Hematopoietic multipotent progenitor cell (in vitro differentiated cells): ENCODE results near the gene KCNG2. TPM values are rescaled to one million over a fixed set of nuclear protein-coding genes. Genes with fewer than 3 reads are reported as not detected.
A peak's percentile ranks its signal among the peaks of the same experiment; 100 is the strongest.

Experiments used
- DNase-seq, 3 donors: peaks; one replicate each; pipeline ENCODE4 v3.0.0-alpha.2; 2011 to 2015; ENCODE audit warnings: low read depth in 2 of 3, low spot score in 2 of 3
- total RNA-seq: library from RNA; depleted of rRNA; stranded (reverse); fragments of >200 nt; gene quantifications from one replicate; pipeline ENCODE4 v1.2.3, GENCODE V29; 2012

The KCNG2 gene
- total RNA-seq, 1 donor: 14.8 TPM

- no peak for DNase-seq
These were observed 19.4 kb downstream of the KCNG2 start for GRCh38 chr18:79816981-79817606.

- DNase-seq: no peak
These were observed 19.9 kb downstream of the KCNG2 start for GRCh38 chr18:79817607-79817998.

GRCh38 chr18:79818036-79818435 is 20.3 kb downstream of the KCNG2 start:
- DNase-seq: no peak

GRCh38 chr18:79818631-79819030 is 20.9 kb downstream of the KCNG2 start:
- no peak for DNase-seq

GRCh38 chr18:79819064-79819967 is 21.6 kb downstream of the KCNG2 start:
- no peak for DNase-seq

- peak in 2 of 3 donors; percentile 63 to 90 for DNase-seq
These were observed 22.2 kb downstream of the KCNG2 start for GRCh38 chr18:79819968-79820351.

- DNase-seq: no peak
These were observed 25.4 kb downstream of the KCNG2 start for GRCh38 chr18:79823120-79823519.

GRCh38 chr18:79825913-79826312 is 28.2 kb downstream of the KCNG2 start:
- DNase-seq: no peak

- no peak for DNase-seq
These were observed 29.2 kb downstream of the KCNG2 start for GRCh38 chr18:79826966-79827365.

- no peak for DNase-seq
These were observed 30.5 kb downstream of the KCNG2 start for GRCh38 chr18:79828258-79828657.

GRCh38 chr18:79829136-79829854 is 31.6 kb downstream of the KCNG2 start:
- DNase-seq: no peak

- no peak for DNase-seq
These were observed 34.4 kb downstream of the KCNG2 start for GRCh38 chr18:79832169-79832568.

- DNase-seq: no peak
These were observed 37.1 kb downstream of the KCNG2 start for GRCh38 chr18:79834834-79835233.

GRCh38 chr18:79841936-79842335 is 44.2 kb downstream of the KCNG2 start:
- DNase-seq: no peak

GRCh38 chr18:79844999-79845563 is 47.3 kb downstream of the KCNG2 start:
- DNase-seq: no peak

GRCh38 chr18:79846936-79847557 is 49.3 kb downstream of the KCNG2 start:
- no peak for DNase-seq

GRCh38 chr18:79847606-79848293 is 50.0 kb downstream of the KCNG2 start:
- no peak for DNase-seq

GRCh38 chr18:79848294-79848578 is 50.5 kb downstream of the KCNG2 start:
- no peak for DNase-seq

GRCh38 chr18:79848579-79849327 is 51.0 kb downstream of the KCNG2 start:
- no peak for DNase-seq
